Psoas muscle (tissue), 8 donors: ENCODE measurements around the gene TBCD. TPM values are rescaled to one million over a fixed set of nuclear protein-coding genes. Genes with fewer than 3 reads are reported as not detected.

Source experiments
- ATAC-seq, 4 donors: fragments of 200-7000 bp; cut with Tn5 transposase; one replicate each; pipeline ENCODE4 v1.9.1; 2020; ENCODE audit warnings: moderate library complexity in 3 of 4, mild to moderate bottlenecking in 2 of 4
- DNase-seq, 2 donors: peaks; one replicate each; pipeline ENCODE4 v3.0.0-alpha.2; 2020
- H3K27ac ChIP-seq: fragments of 200-600 bp; one replicate; pipeline ENCODE4 v1.8.0; 2022
- H3K27me3 ChIP-seq, 3 donors: fragments of 200-600 bp in 1 of 3; one replicate each; pipeline versions ENCODE4 v1.6.1 to v1.8.0; 2013 to 2022; ENCODE audit warnings: low read length in 2 of 3, mild to moderate bottlenecking in 2 of 3, moderate library complexity in 1 of 3; ENCODE audit not compliant: insufficient read depth in 3 of 3
- H3K36me3 ChIP-seq, 2 donors: fragments of 200-600 bp in 1 of 2; one replicate each; pipeline versions ENCODE4 v1.6.1 to v1.8.0; 2013 to 2022; ENCODE audit warnings: low read depth in 1 of 2, mild to moderate bottlenecking in 1 of 2, moderate library complexity in 1 of 2; ENCODE audit not compliant: insufficient read depth in 1 of 2
- H3K4me1 ChIP-seq: fragments of 200-600 bp; one replicate; pipeline ENCODE4 v1.8.0; 2022
- H3K4me3 ChIP-seq: fragments of 200-600 bp; one replicate; pipeline ENCODE4 v1.8.0; 2022; ENCODE audit warnings: mild to moderate bottlenecking
- H3K9me3 ChIP-seq: fragments of 200-600 bp; one replicate; pipeline ENCODE4 v1.8.0; 2022
- CTCF ChIP-seq: fragments of 200-600 bp; IDR thresholded peaks from one replicate; pipeline ENCODE4 v1.8.0; 2022; ENCODE audit warnings: antibody characterized with exemption
- WGBS, 3 donors: extraction: QIAGEN DNeasy Blood & Tissue Kit; methylation state at CpG; one replicate each; pipeline versions ENCODE4 v1.1.6 to v1.1.7; 2013; 5-methylcytosine and 5-hydroxymethylcytosine counted together
- intact Hi-C, 2 donors: fragments of 100-400 bp; cut with DNase I; formaldehyde crosslinking; loops; one replicate each; pipeline versions ENCODE4 v1.11.0 to v1.14.2; 2022
- polyA plus RNA-seq, 3 donors: library from polyadenylated mRNA; stranded (reverse); fragments of 200-250 nt; gene quantifications; one replicate each; pipeline ENCODE4 v1.2.3, GENCODE V29; 2013
- total RNA-seq, 4 donors: library from RNA; stranded (reverse); fragmentation: NEBNext Ultra II Directional in 2 of 4; extraction: Animal tissue kit (Norgen Biotek cat#: 25700) in 2 of 4; gene quantifications; one replicate each; pipeline versions ENCODE4 v1.2.1 to v1.2.4, GENCODE V29; 2021 to 2023
- donor health status: healthy with polysubstance abuse.
- donor health status: DM: no; HTN: no; CAD: no; lungs with moderate emphysema.
- donor health status: Bipolar disorder and iron deficiency.
- donor health status: healthy.
- donor health status: DM: yes; HTN: yes; CAD: no.
- donor health status: DM: no; HTN: no; CAD: no.
- donor health status: DM: no; HTN: no; CAD: no.
- donor health status: DM: yes; HTN: yes; CAD: no.

The TBCD gene
- total and polyA plus RNA-seq, 7 donors, result 28.2 to 65.0 (median 36.5) TPM

- WGBS, 3 donors, result 83 to 86% (median 85%) methylated on average over 28 of the region's 28 CpGs
- H3K4me1 ChIP-seq, result peaks cover 20% of the 10 kb centered on the region
- intact Hi-C loops, result no loop called here
- H3K36me3 ChIP-seq, result peaks cover 0 to 5% of the 10 kb centered on the region in 2 donors
- no peak overlapping the region for H3K4me3 ChIP-seq
- DNase-seq (no peak), ATAC-seq (no peak)
- H3K27ac ChIP-seq, result peak overlapping the region; percentile 72
- no peak for TF ChIP-seq CTCF
- no peaks in the 10 kb centered on the region for H3K9me3 ChIP-seq
- no peaks in the 10 kb centered on the region for H3K27me3 ChIP-seq
These were observed 84.1 kb downstream of the TBCD start for GRCh38 chr17:82835766-82836512.

GRCh38 chr17:82836823-82837357, 85.0 kb downstream of the TBCD start:
- peak; percentile 8 for TF ChIP-seq CTCF
- WGBS, 3 donors, result 35 to 40% (median 36%) methylated on average over 12 of the region's 12 CpGs
- Histone ChIP-seq H3K4me3 (no peak overlapping the region), H3K27ac (peak overlapping the region; percentile 72), H3K9me3 (no peaks in the 10 kb centered on the region), H3K36me3 (no peaks in the 10 kb centered on the region), H3K4me1 (peaks cover 20% of the 10 kb centered on the region), H3K27me3 (no peaks in the 10 kb centered on the region)
- ATAC-seq, result peak; percentile 75 to 81 (median 76)
- intact Hi-C loops, result no loop called here
- DNase-seq, result no peak

DNA sequence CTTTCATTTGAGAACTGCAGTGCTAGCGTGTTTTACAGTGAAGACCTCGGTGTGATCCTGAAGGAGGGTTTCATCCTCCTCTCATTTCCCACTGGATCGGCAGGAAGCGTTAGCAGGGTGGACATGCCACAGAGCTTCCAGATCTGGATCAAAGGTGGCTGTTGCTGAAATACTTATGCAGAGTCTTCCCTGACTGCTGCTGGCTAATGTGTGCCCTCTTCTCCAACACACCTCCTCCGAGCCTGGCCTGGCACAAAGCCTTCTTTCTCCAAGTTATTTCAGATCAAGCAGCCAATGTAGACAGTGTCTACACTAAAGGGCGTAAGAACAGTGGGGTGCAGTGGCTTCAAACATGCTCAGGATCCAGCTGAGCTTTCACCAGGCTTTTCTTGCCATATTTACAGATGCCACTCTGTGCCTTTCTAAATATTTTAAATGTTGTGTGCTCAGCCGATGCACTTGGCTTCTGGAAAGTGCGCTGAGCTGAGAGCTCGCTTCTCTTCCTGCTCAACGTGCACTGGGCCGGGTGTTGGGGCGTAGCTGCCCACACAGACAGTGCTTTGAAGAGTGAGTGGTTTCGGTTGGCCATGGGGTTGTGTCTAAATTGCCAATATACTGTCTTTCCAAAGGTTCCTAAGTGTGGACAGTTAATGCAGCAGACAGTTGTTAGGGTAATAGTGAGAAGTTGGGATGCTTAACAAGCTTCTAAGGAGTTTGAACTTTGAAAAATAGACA, 85.9 kb downstream of the TBCD start:
- DNase-seq (no peak), ATAC-seq (peak; percentile 7 to 26 (median 25))
- H3K4me1 ChIP-seq, result peaks cover 20% of the 10 kb centered on the region
- no peak for TF ChIP-seq CTCF
- no peaks in the 10 kb centered on the region for H3K27me3 ChIP-seq
- H3K9me3 ChIP-seq, result no peaks in the 10 kb centered on the region
- H3K36me3 ChIP-seq, result no peaks in the 10 kb centered on the region
- 46 to 58% (median 47%) methylated on average over 13 of the region's 13 CpGs for WGBS, 3 donors
- H3K27ac ChIP-seq, result peak overlapping the region; percentile 72
- intact Hi-C loops, result no loop called here
- peak overlapping the region; percentile 41 for H3K4me3 ChIP-seq

- Histone ChIP-seq H3K36me3 (no peaks in the 10 kb centered on the region), H3K27me3 (no peaks in the 10 kb centered on the region), H3K27ac (peak overlapping the region; percentile 72), H3K4me1 (peaks cover 20% of the 10 kb centered on the region), H3K4me3 (peak overlapping the region; percentile 41), H3K9me3 (no peaks in the 10 kb centered on the region)
- DNase-seq (peak; percentile 78 to 88), ATAC-seq (peak; percentile 74 to 85 (median 82))
- TF ChIP-seq CTCF, result no peak
- intact Hi-C loops, result no loop called here
- WGBS, 3 donors, result 39 to 55% (median 46%) methylated on average over 17 of the region's 17 CpGs
These were observed 86.7 kb downstream of the TBCD start for GRCh38 chr17:82838386-82839063.
